Stimulated activated naive CD4-positive, alpha-beta T cell (primary cell): Measurements from ENCODE around the gene MFSD12.
A peak's percentile ranks its signal among the peaks of the same experiment; 100 is the strongest.

Experiments
- DNase-seq, 6 experiments: peaks; one replicate each; lab custom pipeline; 2025; lab: John Stamatoyannopoulos, UW

The MFSD12 gene

GRCh38 chr19:3557461-3558248, at the start of gene MFSD12:
Gene MFSD12 (minus strand): TSS chr19:3557586. CDS start chr19:3557403, 183 bp downstream.
- peak; percentile 87 to 93 (median 90) for DNase-seq

- DNase-seq: peak in 5 of 6 experiments; percentile 33 to 49 (median 41)
Measured at GRCh38 chr19:3606690-3607289, 49.4 kb upstream of the MFSD12 start, which contains the start of gene TBXA2R. Gene TBXA2R (minus strand): TSS chr19:3606875. CDS start chr19:3600634, 6,241 bp downstream.

- peak in 3 of 6 experiments; percentile 18 to 45 (median 25) for DNase-seq
Measured at GRCh38 chr19:3606174-3606689, 48.8 kb upstream of the MFSD12 start.

GRCh38 chr19:3605770-3606169, 48.4 kb upstream of the MFSD12 start:
- no peak for DNase-seq

- peak in 2 of 6 experiments; percentile 26 to 44 for DNase-seq
Measured at GRCh38 chr19:3605361-3605760, 48.0 kb upstream of the MFSD12 start.

GRCh38 chr19:3604987-3605343, 47.6 kb upstream of the MFSD12 start:
- peak in 3 of 6 experiments; percentile 15 to 49 (median 31) for DNase-seq

- no peak for DNase-seq
Measured at GRCh38 chr19:3604227-3604986, 47.0 kb upstream of the MFSD12 start.

- DNase-seq: no peak
Measured at GRCh38 chr19:3603121-3603811, 45.9 kb upstream of the MFSD12 start.

GRCh38 chr19:3601021-3601420, 43.6 kb upstream of the MFSD12 start:
- no peak for DNase-seq

GRCh38 chr19:3599776-3600187, 42.4 kb upstream of the MFSD12 start:
- no peak for DNase-seq

GRCh38 chr19:3595521-3596061, 38.2 kb upstream of the MFSD12 start:
- no peak for DNase-seq

- no peak for DNase-seq
Measured at GRCh38 chr19:3593156-3593555, 35.8 kb upstream of the MFSD12 start.

GRCh38 chr19:3591876-3592613, 34.7 kb upstream of the MFSD12 start:
- no peak for DNase-seq

GRCh38 chr19:3590991-3591659, 33.7 kb upstream of the MFSD12 start:
- DNase-seq: no peak

- DNase-seq: no peak
Measured at GRCh38 chr19:3589949-3590348, 32.6 kb upstream of the MFSD12 start.

- DNase-seq: no peak
Measured at GRCh38 chr19:3589439-3589838, 32.1 kb upstream of the MFSD12 start.

- DNase-seq: no peak
Measured at GRCh38 chr19:3586707-3587346, 29.4 kb upstream of the MFSD12 start.

GRCh38 chr19:3586127-3586626, 28.8 kb upstream of the MFSD12 start:
- peak in 4 of 6 experiments; percentile 15 to 49 (median 29) for DNase-seq
